K562 (cell line): Measurements from ENCODE around the gene IGFL1. TPM values are rescaled to one million over a fixed set of nuclear protein-coding genes. Genes with fewer than 3 reads are reported as not detected.

Experiments used
- ARID2 ChIP-seq: fragments of 450-650 bp; IDR thresholded peaks from 2 replicates; pipeline ENCODE4 v1.6.1; 2017; ENCODE audit warnings: antibody characterized with exemption, mild to moderate bottlenecking
- ASH1L ChIP-seq: fragments of 450-650 bp; IDR thresholded peaks from 2 replicates; pipeline ENCODE4 v1.6.1; 2018; ENCODE audit warnings: borderline replicate concordance, mild to moderate bottlenecking, low read depth; ENCODE audit not compliant: partially characterized antibody
- BCOR ChIP-seq: fragments of 450-650 bp; IDR thresholded peaks from 2 replicates; pipeline ENCODE4 v1.6.1; 2016
- DDX20 ChIP-seq: fragments of 450-650 bp; IDR thresholded peaks from 2 replicates; pipeline ENCODE4 v1.6.1; 2016; ENCODE audit warnings: missing genetic modification characterization, low read depth, mild to moderate bottlenecking, missing compliant biosample characterization, moderate library complexity
- E2F6 ChIP-seq, 2 experiments: IDR thresholded peaks; 2 replicates each; pipeline ENCODE4 v1.6.1; 2011; ENCODE audit warnings: borderline replicate concordance in 1 of 2, control low read depth in 1 of 2, low read depth in 1 of 2, low read length in 1 of 2, mild to moderate bottlenecking in 1 of 2, mixed read lengths in 1 of 2, moderate library complexity in 1 of 2; ENCODE audit not compliant: insufficient read depth in 1 of 2, insufficient read length in 1 of 2, poor library complexity in 1 of 2, severe bottlenecking in 1 of 2; ENCODE audit errors: extremely low read depth in 1 of 2
- GABPB2 ChIP-seq: fragments of 250-450 bp; sonication (Bioruptor Pico); conservative IDR thresholded peaks from 2 replicates; pipeline ENCODE4 v1.5.1; 2021; ENCODE audit warnings: mild to moderate bottlenecking
- HES1 ChIP-seq: fragments of 450-650 bp; IDR thresholded peaks from 2 replicates; pipeline ENCODE4 v1.6.1; 2016; ENCODE audit warnings: low read depth, mild to moderate bottlenecking, moderate library complexity
- PCBP2 ChIP-seq: fragments of 200-400 bp; formaldehyde crosslinking; IDR thresholded peaks from 2 replicates; pipeline ENCODE4 v1.6.1; 2018; ENCODE audit warnings: low read length, low read depth, mild to moderate bottlenecking, moderate library complexity; ENCODE audit not compliant: poor library complexity, severe bottlenecking
- RUNX1 ChIP-seq: sonication (generic); IDR thresholded peaks from 2 replicates; pipeline ENCODE4 v1.6.1; 2016; ENCODE audit warnings: antibody characterized with exemption, low read depth
- SMARCE1 ChIP-seq: fragments of 450-650 bp; IDR thresholded peaks from 2 replicates; pipeline ENCODE4 v1.7.1; 2016; ENCODE audit warnings: mild to moderate bottlenecking
- SMC3 ChIP-seq: conservative IDR thresholded peaks from 2 replicates; pipeline ENCODE4 v1.6.1; 2011; ENCODE audit warnings: low read depth, low read length, improper control_type of control experiment; ENCODE audit not compliant: insufficient read depth
- SREBF2 ChIP-seq: sonication (generic); formaldehyde crosslinking; IDR thresholded peaks from 2 replicates; pipeline ENCODE4 v1.4.0; 2020; ENCODE audit warnings: mild to moderate bottlenecking, missing genetic modification reagents
- SRSF9 ChIP-seq: fragments of 200-400 bp; formaldehyde crosslinking; IDR thresholded peaks from 2 replicates; pipeline ENCODE4 v1.6.1; 2017; ENCODE audit warnings: low read depth, low read length, borderline replicate concordance
- STAG1 ChIP-seq: sonication (generic); formaldehyde crosslinking; IDR thresholded peaks from 2 replicates; pipeline ENCODE4 v1.5.0; 2020; ENCODE audit warnings: missing genetic modification reagents, borderline replicate concordance
- THRAP3 ChIP-seq: fragments of 450-650 bp; IDR thresholded peaks from 2 replicates; pipeline ENCODE4 v1.6.1; 2016; ENCODE audit warnings: mild to moderate bottlenecking, inconsistent platforms, borderline replicate concordance
- ZBTB43 ChIP-seq: sonication (generic); formaldehyde crosslinking; IDR thresholded peaks from 2 replicates; pipeline ENCODE4 v1.8.0; 2023; ENCODE audit warnings: mild to moderate bottlenecking, missing genetic modification reagents
- ZFP1 ChIP-seq: fragments of 450-650 bp; formaldehyde crosslinking; IDR thresholded peaks from 2 replicates; pipeline ENCODE4 v1.4.0; 2020; ENCODE audit warnings: mild to moderate bottlenecking, mixed read lengths
- ZFP36 ChIP-seq: fragments of 150-350 bp; IDR thresholded peaks from 2 replicates; pipeline ENCODE4 v1.6.1; 2018; ENCODE audit warnings: low read length, low read depth; ENCODE audit not compliant: partially characterized antibody
- ZNF766 ChIP-seq: fragments of 200-800 bp; sonication (Bioruptor generic); conservative IDR thresholded peaks from 2 replicates; pipeline ENCODE4 v1.6.1; 2016; ENCODE audit warnings: missing genetic modification characterization, missing compliant biosample characterization
- ZNF77 ChIP-seq: fragments of 250-450 bp; sonication (Bioruptor Pico); IDR thresholded peaks from 2 replicates; pipeline ENCODE4 v1.5.0; 2020
- ZNF778 ChIP-seq: fragments of 450-650 bp; formaldehyde crosslinking; IDR thresholded peaks from 2 replicates; pipeline ENCODE4 v1.4.0; 2020; ENCODE audit warnings: mild to moderate bottlenecking, moderate library complexity
- polyA plus RNA-seq, 8 experiments: library from polyadenylated mRNA; depleted of rRNA in 4 of 8; stranded (reverse) in 5 of 8; unstranded in 3 of 8; fragments of >200 nt; fragmentation: Nextera tagmentation in 2 of 8; fragmentation: Illumina TruSeq in 1 of 8; extraction: Ambion mirVana in 2 of 8; extraction: Trizol in 1 of 8; gene quantifications; 2 replicates each; pipeline versions ENCODE4 v1.2.1 to v1.2.3, GENCODE V29; 2011 to 2014; ENCODE audit warnings: inconsistent platforms in 1 of 8, missing spikeins in 1 of 8
- total RNA-seq, 7 experiments: library from RNA; depleted of rRNA in 6 of 7; stranded (reverse); fragments of >200 nt in 6 of 7; fragmentation: Illumina TruSeq in 2 of 7; extraction: Trizol in 2 of 7; gene quantifications; 2 replicates each; pipeline versions ENCODE4 v1.2.1 to v1.2.3, GENCODE V29; 2011 to 2021; ENCODE audit warnings: low replicate concordance in 1 of 7
- TF ChIP-seq, protein P1 (sequence below): IDR thresholded peaks from 2 replicates; pipeline ENCODE4 v1.6.1; 2016; ENCODE audit warnings: missing genetic modification characterization, missing compliant biosample characterization
- TF ChIP-seq, protein P2 (sequence below): conservative IDR thresholded peaks from 2 replicates; pipeline ENCODE4 v1.6.1; 2011; ENCODE audit warnings: low read depth, mild to moderate bottlenecking, low read length; ENCODE audit not compliant: control insufficient read depth

IGFL1 gene
- total and polyA plus RNA-seq, 9 of the 15 experiments (the other 6 are each of a cell fraction or from before 2014, with no cell fraction given): not detected

GRCh38 chr19:46192992-46193650, 36.4 kb upstream of the IGFL1 start (continued):
- TF ChIP-seq ZNF766 (CRISPR knock-in tag): peak; percentile 62; the same call in 1 of the 2 replicates
- no peak for TF ChIP-seq SRSF9
- peak in 1 of 2 experiments; percentile 63 for TF ChIP-seq E2F6 (IDR thresholded peaks at IDR 0.05; ENCODE audit: borderline replicate concordance in 1 of 2, extremely low read depth in 1 of 2, insufficient read depth in 1 of 2, insufficient read length in 1 of 2, low read depth in 1 of 2, low read length in 1 of 2, poor library complexity in 1 of 2, severe bottlenecking in 1 of 2)
- 0 out of 2 replicates have a peak, but pooled peaks have one; percentile 15 for TF ChIP-seq BCOR
- TF ChIP-seq DDX20 (tag): no peak
- TF ChIP-seq ZFP1 (CRISPR knock-in tag): peak; percentile 63
- no peak for TF ChIP-seq GABPB2
- peak; percentile 95 for TF ChIP-seq SMARCE1
- no peak for TF ChIP-seq ARID2
- TF ChIP-seq ZNF778 (CRISPR knock-in tag): no peak; the same call in 1 of the 2 replicates
- TF ChIP-seq ZFP36: peak; percentile 33
- no peak for TF ChIP-seq THRAP3
- no peak for TF ChIP-seq PCBP2
- TF ChIP-seq STAG1 (CRISPR knock-in tag): no peak
- TF ChIP-seq SMC3: no peak
- TF ChIP-seq HES1: no peak
- TF ChIP-seq ASH1L: no peak
- TF ChIP-seq ZBTB43: no peak
- TF ChIP-seq ZNF77: no peak
- TF ChIP-seq, protein P1, sequence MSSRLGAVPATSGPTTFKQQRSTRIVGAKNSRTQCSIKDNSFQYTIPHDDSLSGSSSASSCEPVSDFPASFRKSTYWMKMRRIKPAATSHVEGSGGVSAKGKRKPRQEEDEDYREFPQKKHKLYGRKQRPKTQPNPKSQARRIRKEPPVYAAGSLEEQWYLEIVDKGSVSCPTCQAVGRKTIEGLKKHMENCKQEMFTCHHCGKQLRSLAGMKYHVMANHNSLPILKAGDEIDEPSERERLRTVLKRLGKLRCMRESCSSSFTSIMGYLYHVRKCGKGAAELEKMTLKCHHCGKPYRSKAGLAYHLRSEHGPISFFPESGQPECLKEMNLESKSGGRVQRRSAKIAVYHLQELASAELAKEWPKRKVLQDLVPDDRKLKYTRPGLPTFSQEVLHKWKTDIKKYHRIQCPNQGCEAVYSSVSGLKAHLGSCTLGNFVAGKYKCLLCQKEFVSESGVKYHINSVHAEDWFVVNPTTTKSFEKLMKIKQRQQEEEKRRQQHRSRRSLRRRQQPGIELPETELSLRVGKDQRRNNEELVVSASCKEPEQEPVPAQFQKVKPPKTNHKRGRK (tag): no peak
- TF ChIP-seq, protein P2, sequence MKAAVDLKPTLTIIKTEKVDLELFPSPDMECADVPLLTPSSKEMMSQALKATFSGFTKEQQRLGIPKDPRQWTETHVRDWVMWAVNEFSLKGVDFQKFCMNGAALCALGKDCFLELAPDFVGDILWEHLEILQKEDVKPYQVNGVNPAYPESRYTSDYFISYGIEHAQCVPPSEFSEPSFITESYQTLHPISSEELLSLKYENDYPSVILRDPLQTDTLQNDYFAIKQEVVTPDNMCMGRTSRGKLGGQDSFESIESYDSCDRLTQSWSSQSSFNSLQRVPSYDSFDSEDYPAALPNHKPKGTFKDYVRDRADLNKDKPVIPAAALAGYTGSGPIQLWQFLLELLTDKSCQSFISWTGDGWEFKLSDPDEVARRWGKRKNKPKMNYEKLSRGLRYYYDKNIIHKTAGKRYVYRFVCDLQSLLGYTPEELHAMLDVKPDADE: no peak
- TF ChIP-seq SREBF2 (CRISPR knock-in tag): no peak
- TF ChIP-seq RUNX1: no peak
